HCT116 (cell line): ENCODE measurements around the gene HCFC1.
A peak's percentile ranks its signal among the peaks of the same experiment; 100 is the strongest.

Source experiments
- CEBPB ChIP-seq: IDR thresholded peaks from 2 replicates; pipeline ENCODE4 v1.6.1; 2012; ENCODE audit warnings: low read depth
- EZH2 ChIP-seq: fragments of 200-600 bp; sonication (generic); IDR thresholded peaks from 2 replicates; pipeline ENCODE4 v1.6.1; 2017; ENCODE audit warnings: antibody characterized with exemption, mixed run types
- EZH2phosphoT487 ChIP-seq: fragments of 200-600 bp; IDR thresholded peaks from 2 replicates; pipeline ENCODE4 v1.6.1; 2018; ENCODE audit warnings: antibody characterized with exemption, borderline replicate concordance
- POLR2A ChIP-seq: IDR thresholded peaks from 2 replicates; pipeline ENCODE4 v1.7.0; 2011; ENCODE audit warnings: borderline replicate concordance; ENCODE audit not compliant: insufficient read depth, insufficient read length; ENCODE audit errors: extremely low read depth
- POLR2AphosphoS5 ChIP-seq: IDR thresholded peaks from 2 replicates; pipeline ENCODE4 v1.6.1; 2011; ENCODE audit warnings: mild to moderate bottlenecking, low read depth, low read length, moderate library complexity
- RAD21 ChIP-seq: IDR thresholded peaks from 2 replicates; pipeline ENCODE4 v1.6.1; 2012; ENCODE audit warnings: low read depth, mild to moderate bottlenecking
- REST ChIP-seq: IDR thresholded peaks from 2 replicates; pipeline ENCODE4 v1.6.1; 2012; ENCODE audit warnings: low read depth
- SRF ChIP-seq: IDR thresholded peaks from 2 replicates; pipeline ENCODE4 v1.6.1; 2012; ENCODE audit warnings: low read depth
- TCF7L2 ChIP-seq: IDR thresholded peaks from 2 replicates; pipeline ENCODE4 v1.7.0; 2011; ENCODE audit warnings: borderline replicate concordance, inconsistent platforms; ENCODE audit not compliant: insufficient read depth, insufficient read length; ENCODE audit errors: extremely low read depth
- YY1 ChIP-seq: IDR thresholded peaks from 2 replicates; pipeline ENCODE4 v1.6.1; 2011; ENCODE audit warnings: low read length, low read depth, moderate library complexity, mild to moderate bottlenecking; ENCODE audit not compliant: insufficient replicate concordance; ENCODE audit errors: extremely low read depth
- TF ChIP-seq, protein P1 (sequence below), 3 experiments: fragments of 200-600 bp in 1 of 3; sonication (generic) in 1 of 3; IDR thresholded peaks in 2 of 3; conservative IDR thresholded peaks in 1 of 3; 2 replicates each; pipeline ENCODE4 v1.5.1; 2012 to 2017; ENCODE audit warnings: low read depth in 2 of 3, low read length in 2 of 3, antibody characterized with exemption in 1 of 3, borderline replicate concordance in 1 of 3, control low read depth in 1 of 3, mild to moderate bottlenecking in 1 of 3, mixed read lengths in 1 of 3, mixed run types in 1 of 3, moderate library complexity in 1 of 3; ENCODE audit not compliant: insufficient read depth in 1 of 3
- TF ChIP-seq, protein P2 (sequence below): IDR thresholded peaks from 2 replicates; pipeline ENCODE4 v1.6.1; 2012

GRCh38 chrX:154013614-154014360 is 42.2 kb upstream of the HCFC1 start:
- TF ChIP-seq EZH2 (no peak), SRF (no peak), TCF7L2 (no peak), RAD21 (no peak), REST (no peak), POLR2A (no peak), POLR2AphosphoS5 (no peak), YY1 (no peak), CEBPB (no peak), EZH2phosphoT487 (no peak)
- TF ChIP-seq, protein P1, sequence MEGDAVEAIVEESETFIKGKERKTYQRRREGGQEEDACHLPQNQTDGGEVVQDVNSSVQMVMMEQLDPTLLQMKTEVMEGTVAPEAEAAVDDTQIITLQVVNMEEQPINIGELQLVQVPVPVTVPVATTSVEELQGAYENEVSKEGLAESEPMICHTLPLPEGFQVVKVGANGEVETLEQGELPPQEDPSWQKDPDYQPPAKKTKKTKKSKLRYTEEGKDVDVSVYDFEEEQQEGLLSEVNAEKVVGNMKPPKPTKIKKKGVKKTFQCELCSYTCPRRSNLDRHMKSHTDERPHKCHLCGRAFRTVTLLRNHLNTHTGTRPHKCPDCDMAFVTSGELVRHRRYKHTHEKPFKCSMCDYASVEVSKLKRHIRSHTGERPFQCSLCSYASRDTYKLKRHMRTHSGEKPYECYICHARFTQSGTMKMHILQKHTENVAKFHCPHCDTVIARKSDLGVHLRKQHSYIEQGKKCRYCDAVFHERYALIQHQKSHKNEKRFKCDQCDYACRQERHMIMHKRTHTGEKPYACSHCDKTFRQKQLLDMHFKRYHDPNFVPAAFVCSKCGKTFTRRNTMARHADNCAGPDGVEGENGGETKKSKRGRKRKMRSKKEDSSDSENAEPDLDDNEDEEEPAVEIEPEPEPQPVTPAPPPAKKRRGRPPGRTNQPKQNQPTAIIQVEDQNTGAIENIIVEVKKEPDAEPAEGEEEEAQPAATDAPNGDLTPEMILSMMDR (IDR thresholded peaks at IDR 0.05 in 2 of 3, conservative IDR thresholded peaks at IDR 0.05 in 1 of 3; ENCODE audit: borderline replicate concordance in 1 of 3, insufficient read depth in 1 of 3, low read depth in 2 of 3, low read length in 2 of 3), result peak in 2 of 3 experiments; percentile 78; a peak in 4 of 6 replicates
- TF ChIP-seq, protein P2, sequence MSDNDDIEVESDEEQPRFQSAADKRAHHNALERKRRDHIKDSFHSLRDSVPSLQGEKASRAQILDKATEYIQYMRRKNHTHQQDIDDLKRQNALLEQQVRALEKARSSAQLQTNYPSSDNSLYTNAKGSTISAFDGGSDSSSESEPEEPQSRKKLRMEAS, result no peak
